Adrenal gland (tissue), 5 donors: Measurements from ENCODE around the gene GFER.

Experiments
- CTCF ChIP-seq, 6 experiments: fragments of 450-650 bp in 4 of 6; fragments of 200-600 bp in 2 of 6; sonication (generic) in 1 of 6; IDR thresholded peaks; 1 replicate in 5 of 6; 2 replicates in 1 of 6; pipeline versions ENCODE4 v1.5.1 to v1.8.0; 2016 to 2021; ENCODE audit warnings: antibody characterized with exemption in 6 of 6, mild to moderate bottlenecking in 2 of 6, moderate library complexity in 1 of 6
- POLR2A ChIP-seq, 2 donors: fragments of 450-650 bp; IDR thresholded peaks; one replicate each; pipeline ENCODE4 v1.6.1; 2017; ENCODE audit warnings: antibody characterized with exemption in 2 of 2, mild to moderate bottlenecking in 2 of 2, moderate library complexity in 1 of 2
- donor health status: DM: no; HTN: no; CAD: no.

GRCh38 chr16:2001035-2001434, 17.0 kb downstream of the GFER start:
- no peak for TF ChIP-seq CTCF (IDR thresholded peaks at IDR 0.05)
- TF ChIP-seq POLR2A (IDR thresholded peaks at IDR 0.05) = no peak
